Psoas muscle (tissue), 8 donors: Measurements from ENCODE around the gene ZNF524. TPM values are rescaled to one million over a fixed set of nuclear protein-coding genes. Genes with fewer than 3 reads are reported as not detected.

ENCODE experiments used
- ATAC-seq, 4 donors: fragments of 200-7000 bp; cut with Tn5 transposase; one replicate each; pipeline ENCODE4 v1.9.1; 2020; ENCODE audit warnings: moderate library complexity in 3 of 4, mild to moderate bottlenecking in 2 of 4
- DNase-seq, 2 donors: peaks; one replicate each; pipeline ENCODE4 v3.0.0-alpha.2; 2020
- H3K27ac ChIP-seq: fragments of 200-600 bp; one replicate; pipeline ENCODE4 v1.8.0; 2022
- H3K27me3 ChIP-seq, 3 donors: fragments of 200-600 bp in 1 of 3; one replicate each; pipeline versions ENCODE4 v1.6.1 to v1.8.0; 2013 to 2022; ENCODE audit warnings: low read length in 2 of 3, mild to moderate bottlenecking in 2 of 3, moderate library complexity in 1 of 3; ENCODE audit not compliant: insufficient read depth in 3 of 3
- H3K36me3 ChIP-seq, 2 donors: fragments of 200-600 bp in 1 of 2; one replicate each; pipeline versions ENCODE4 v1.6.1 to v1.8.0; 2013 to 2022; ENCODE audit warnings: low read depth in 1 of 2, mild to moderate bottlenecking in 1 of 2, moderate library complexity in 1 of 2; ENCODE audit not compliant: insufficient read depth in 1 of 2
- H3K4me1 ChIP-seq: fragments of 200-600 bp; one replicate; pipeline ENCODE4 v1.8.0; 2022
- H3K4me3 ChIP-seq: fragments of 200-600 bp; one replicate; pipeline ENCODE4 v1.8.0; 2022; ENCODE audit warnings: mild to moderate bottlenecking
- H3K9me3 ChIP-seq: fragments of 200-600 bp; one replicate; pipeline ENCODE4 v1.8.0; 2022
- WGBS, 3 donors: extraction: QIAGEN DNeasy Blood & Tissue Kit; methylation state at CpG; one replicate each; pipeline versions ENCODE4 v1.1.6 to v1.1.7; 2013; 5-methylcytosine and 5-hydroxymethylcytosine counted together
- intact Hi-C, 2 donors: fragments of 100-400 bp; cut with DNase I; formaldehyde crosslinking; loops; one replicate each; pipeline versions ENCODE4 v1.11.0 to v1.14.2; 2022
- long read RNA-seq, 2 donors: library from polyadenylated mRNA; unstranded; transcript quantifications; one replicate each; pipeline ENCODE4 v2.0.0, GENCODE V29; 2021
- polyA plus RNA-seq, 3 donors: library from polyadenylated mRNA; stranded (reverse); fragments of 200-250 nt; gene quantifications; one replicate each; pipeline ENCODE4 v1.2.3, GENCODE V29; 2013
- total RNA-seq, 4 donors: library from RNA; stranded (reverse); fragmentation: NEBNext Ultra II Directional in 2 of 4; extraction: Animal tissue kit (Norgen Biotek cat#: 25700) in 2 of 4; gene quantifications; one replicate each; pipeline versions ENCODE4 v1.2.1 to v1.2.4, GENCODE V29; 2021 to 2023
- TF ChIP-seq, protein P1 (sequence below): fragments of 200-600 bp; IDR thresholded peaks from one replicate; pipeline ENCODE4 v1.8.0; 2022; ENCODE audit warnings: antibody characterized with exemption
- donor health status: healthy with polysubstance abuse.
- donor health status: DM: no; HTN: no; CAD: no; lungs with moderate emphysema.
- donor health status: Bipolar disorder and iron deficiency.
- donor health status: healthy.
- donor health status: DM: yes; HTN: yes; CAD: no.
- donor health status: DM: no; HTN: no; CAD: no.
- donor health status: DM: no; HTN: no; CAD: no.
- donor health status: DM: yes; HTN: yes; CAD: no.

ZNF524 gene, protein sequence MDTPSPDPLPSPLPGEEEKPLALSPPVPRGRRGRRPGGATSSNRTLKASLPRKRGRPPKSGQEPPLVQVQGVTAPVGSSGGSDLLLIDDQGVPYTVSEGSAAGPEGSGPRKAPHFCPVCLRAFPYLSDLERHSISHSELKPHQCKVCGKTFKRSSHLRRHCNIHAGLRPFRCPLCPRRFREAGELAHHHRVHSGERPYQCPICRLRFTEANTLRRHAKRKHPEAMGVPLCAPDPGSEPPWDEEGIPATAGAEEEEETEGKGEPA
- total RNA-seq (10 to 100 TPM; 21.4 to 32.0 (median 24.5) TPM), polyA plus RNA-seq (10 to 100 TPM; 38.6 to 52.5 (median 41.4) TPM)
- long read RNA-seq, donor 1, transcript ZNF524-201 (2 exons, 1,102 nt) = major isoform, 24 of 30 reads
- long read RNA-seq, donor 1, partial matches to known transcripts = 0 of 30 reads
- long read RNA-seq, donor 1, other reads (novel, unspliced or antisense) = 1 of 30 reads
- long read RNA-seq, donor 2, transcript ZNF524-203 (1 exons, 1,260 nt) = minor isoform, 11 of 75 reads
- long read RNA-seq, donor 2, transcript ZNF524-201 (2 exons, 1,102 nt) = major isoform, 61 of 75 reads
- long read RNA-seq, donor 2, partial matches to known transcripts = 0 of 75 reads
- long read RNA-seq, donor 2, other reads (novel, unspliced or antisense) = 2 of 75 reads

DNA sequence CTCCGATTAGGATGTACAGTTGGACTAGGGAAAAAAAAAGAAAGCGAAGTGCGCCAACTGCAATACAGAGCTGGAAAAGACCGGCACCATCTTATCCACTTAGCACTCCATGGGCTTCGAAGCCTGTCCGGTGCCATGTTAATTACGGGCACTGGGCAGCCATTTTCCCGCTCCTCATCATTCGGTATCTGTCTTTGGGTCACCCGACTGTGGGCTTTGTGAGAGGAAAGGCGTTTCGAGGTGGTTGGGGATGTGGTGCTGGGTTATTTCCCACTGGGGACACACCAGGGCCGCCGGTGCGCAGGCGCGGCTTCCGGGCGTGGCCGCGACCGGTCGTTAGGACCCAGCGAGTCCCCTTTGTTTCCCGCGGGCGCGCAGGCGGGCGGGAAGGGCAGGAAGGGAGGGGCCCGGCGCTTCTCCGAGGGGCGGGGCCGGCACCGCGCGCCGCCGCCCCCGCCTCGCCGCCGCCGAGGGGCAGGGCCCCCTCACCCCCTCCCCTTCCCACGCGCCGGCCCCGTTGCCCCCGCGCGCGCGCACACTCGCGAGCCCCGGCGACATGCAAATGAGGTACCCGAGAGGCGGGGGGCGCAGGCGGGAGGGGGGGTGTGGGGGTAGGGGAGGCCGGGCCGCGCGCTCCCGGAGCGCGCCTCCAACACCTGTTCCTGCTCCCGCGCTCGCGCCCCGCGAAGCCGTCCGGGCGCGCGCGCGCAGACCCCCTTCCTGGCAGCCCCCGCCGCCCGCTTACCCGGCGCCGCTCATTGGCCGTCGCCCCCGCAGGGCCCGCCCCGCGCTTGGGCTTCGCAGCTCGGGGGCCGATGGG lies at the start of gene ZNF524:
TSS of gene ZNF524 (plus strand) at position 447 of the 820 bp plus-strand sequence. CDS start 1,825 bp downstream, outside the sequence.
- intact Hi-C loops = loop anchor here in 1 of 2 donors (5.0 kb wide), 1 partner anchor 53 kb away; the partner anchor contains the start of gene SBK3
- H3K4me3 ChIP-seq = peak within 1 kb of the TSS; percentile 72
- H3K9me3 ChIP-seq = no peaks in the 10 kb centered on the region
- DNase-seq = peak; percentile 89 to 93
- peaks cover 0 to 36% of the 10 kb centered on the region in 2 donors for H3K36me3 ChIP-seq
- 0 to 1% (median 0%) methylated on average over 27 to 96 of the region's 97 CpGs for WGBS, 3 donors
- H3K27me3 ChIP-seq = no peaks in the 10 kb centered on the region
- peaks cover 26% of the 10 kb centered on the region for H3K4me1 ChIP-seq
- H3K27ac ChIP-seq = peak within 1 kb of the TSS; percentile 98
- peak; percentile 52 to 65 (median 60) for ATAC-seq
- TF ChIP-seq, protein P1, sequence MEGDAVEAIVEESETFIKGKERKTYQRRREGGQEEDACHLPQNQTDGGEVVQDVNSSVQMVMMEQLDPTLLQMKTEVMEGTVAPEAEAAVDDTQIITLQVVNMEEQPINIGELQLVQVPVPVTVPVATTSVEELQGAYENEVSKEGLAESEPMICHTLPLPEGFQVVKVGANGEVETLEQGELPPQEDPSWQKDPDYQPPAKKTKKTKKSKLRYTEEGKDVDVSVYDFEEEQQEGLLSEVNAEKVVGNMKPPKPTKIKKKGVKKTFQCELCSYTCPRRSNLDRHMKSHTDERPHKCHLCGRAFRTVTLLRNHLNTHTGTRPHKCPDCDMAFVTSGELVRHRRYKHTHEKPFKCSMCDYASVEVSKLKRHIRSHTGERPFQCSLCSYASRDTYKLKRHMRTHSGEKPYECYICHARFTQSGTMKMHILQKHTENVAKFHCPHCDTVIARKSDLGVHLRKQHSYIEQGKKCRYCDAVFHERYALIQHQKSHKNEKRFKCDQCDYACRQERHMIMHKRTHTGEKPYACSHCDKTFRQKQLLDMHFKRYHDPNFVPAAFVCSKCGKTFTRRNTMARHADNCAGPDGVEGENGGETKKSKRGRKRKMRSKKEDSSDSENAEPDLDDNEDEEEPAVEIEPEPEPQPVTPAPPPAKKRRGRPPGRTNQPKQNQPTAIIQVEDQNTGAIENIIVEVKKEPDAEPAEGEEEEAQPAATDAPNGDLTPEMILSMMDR = no peak

DNA sequence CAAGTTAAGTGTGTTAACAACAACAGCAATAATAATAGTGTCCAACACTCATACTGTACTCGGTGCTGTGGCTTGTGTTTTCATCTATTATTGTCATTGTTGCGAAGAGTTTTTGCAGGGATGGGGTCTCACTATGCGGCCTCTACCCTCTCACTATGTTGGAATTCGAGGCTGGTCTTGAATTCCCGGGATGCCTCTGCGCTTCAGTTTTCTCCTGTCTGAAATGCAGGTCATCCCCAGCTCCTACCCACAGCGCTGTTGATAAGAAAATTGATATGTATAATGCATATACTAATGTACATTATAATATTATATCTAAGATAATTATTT lies 49.8 kb upstream of the ZNF524 start:
- Histone ChIP-seq H3K36me3 (no peaks in the 10 kb centered on the region), H3K27me3 (no peaks in the 10 kb centered on the region), H3K4me1 (peaks cover 66% of the 10 kb centered on the region), H3K9me3 (no peaks in the 10 kb centered on the region), H3K27ac (peak overlapping the region; percentile 94), H3K4me3 (peak overlapping the region; percentile 56)
- DNase-seq = no peak
- no peak for ATAC-seq
- intact Hi-C loops = no loop called here
- WGBS, 3 donors = 24 to 37% (median 27%) methylated on average over 7 of the region's 7 CpGs
- TF ChIP-seq, protein P1 = no peak

DNA sequence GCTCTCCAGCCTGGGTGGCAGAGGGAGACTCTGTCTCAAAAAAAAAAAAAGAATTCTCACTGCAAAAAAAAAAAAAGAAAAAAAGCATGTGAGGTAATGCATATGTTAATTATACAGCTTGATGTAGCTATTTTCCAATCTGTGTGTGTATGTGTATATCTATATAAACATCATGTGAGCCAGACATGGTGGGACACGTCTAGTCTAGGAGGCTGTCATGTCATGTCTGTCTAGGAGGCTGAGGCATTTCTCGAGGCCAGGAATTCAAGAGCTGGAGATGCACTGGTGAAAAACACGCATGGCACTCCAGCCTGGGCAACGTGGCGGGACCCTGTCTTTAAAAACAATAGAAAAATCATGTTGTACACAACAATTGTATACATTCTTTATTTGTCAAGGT lies 47.9 kb upstream of the ZNF524 start:
- no peaks in the 10 kb centered on the region for H3K9me3 ChIP-seq
- WGBS, 3 donors = 69 to 85% (median 76%) methylated on average over 5 of the region's 5 CpGs
- intact Hi-C loops = no loop called here
- H3K4me3 ChIP-seq = no peak overlapping the region
- H3K27me3 ChIP-seq = no peaks in the 10 kb centered on the region
- DNase-seq = no peak
- TF ChIP-seq, protein P1 = no peak
- H3K36me3 ChIP-seq = no peaks in the 10 kb centered on the region
- peaks cover 54% of the 10 kb centered on the region for H3K4me1 ChIP-seq
- H3K27ac ChIP-seq = peak overlapping the region; percentile 80
- no peak for ATAC-seq

DNA sequence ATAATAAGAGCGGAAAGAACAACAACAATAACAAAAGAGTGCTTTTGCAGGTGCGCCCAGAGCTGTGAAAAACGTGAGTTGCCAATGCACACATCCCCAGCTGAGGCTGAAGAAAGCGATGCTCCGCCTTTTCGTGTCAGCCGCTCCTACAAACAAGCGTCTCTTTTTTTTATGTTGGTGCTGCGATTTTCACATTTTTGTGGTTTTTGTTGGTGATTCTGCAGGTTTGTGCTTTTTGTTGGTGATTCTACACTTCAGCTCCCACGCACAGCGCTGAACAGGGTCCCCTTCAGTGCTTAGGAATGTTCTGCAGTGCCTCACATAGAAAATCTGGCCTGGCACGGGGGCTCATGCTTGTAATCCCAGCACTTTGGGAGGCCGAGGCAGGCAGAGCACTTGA lies 47.5 kb upstream of the ZNF524 start:
- ATAC-seq = no peak
- H3K9me3 ChIP-seq = no peaks in the 10 kb centered on the region
- no peaks in the 10 kb centered on the region for H3K36me3 ChIP-seq
- no peak overlapping the region for H3K4me3 ChIP-seq
- no peak for DNase-seq
- H3K27ac ChIP-seq = peak overlapping the region; percentile 80
- H3K27me3 ChIP-seq = no peaks in the 10 kb centered on the region
- TF ChIP-seq, protein P1 = no peak
- 42 to 60% (median 48%) methylated on average over 13 of the region's 13 CpGs for WGBS, 3 donors
- intact Hi-C loops = no loop called here
- H3K4me1 ChIP-seq = peaks cover 56% of the 10 kb centered on the region
